Measurements from ENCODE around the gene S100A9. TPM values are rescaled to one million over a fixed set of nuclear protein-coding genes. Genes with fewer than 3 reads are reported as not detected.
A peak's percentile ranks its signal among the peaks of the same experiment; 100 is the strongest.

S100A9 gene
- total RNA-seq, 2 experiments from 2014 or later, result not detected

GRCh38 chr1:153336650-153337049 is 21.0 kb upstream of the S100A9 start:
- no peak overlapping the region for H3K27ac Mint-ChIP-seq
- no peak for ATAC-seq
- H3K36me3 Mint-ChIP-seq (ENCODE audit: low read depth), result no peaks in the 10 kb centered on the region
- no peak overlapping the region for H3K4me3 Mint-ChIP-seq
- DNase-seq, result no peak
- H3K9me3 Mint-ChIP-seq (ENCODE audit: insufficient read depth), result peaks cover 5% of the 10 kb centered on the region
- peaks cover 19% of the 10 kb centered on the region for H3K4me1 Mint-ChIP-seq (ENCODE audit: low read depth)
- POLR2A ChIA-PET, result no interaction called here
- CTCF ChIA-PET, result interaction anchor here (1.3 kb wide), 1 partner anchor 19 kb away, joined by 6 read pairs; no protein-coding TSS in a partner anchor
- H3K27me3 Mint-ChIP-seq (ENCODE audit: low read depth), result peaks cover 25% of the 10 kb centered on the region

GRCh38 chr1:153337980-153338853 is 19.4 kb upstream of the S100A9 start:
- H3K27ac Mint-ChIP-seq, result no peak overlapping the region
- no peak for DNase-seq
- no peak for ATAC-seq
- CTCF ChIA-PET, result interaction anchor here (1.5 kb wide), 1 partner anchor 14 kb away, joined by 4 read pairs; no protein-coding TSS in a partner anchor
- no peak overlapping the region for H3K4me3 Mint-ChIP-seq
- peaks cover 35% of the 10 kb centered on the region for H3K27me3 Mint-ChIP-seq (ENCODE audit: low read depth)
- no peaks in the 10 kb centered on the region for H3K36me3 Mint-ChIP-seq (ENCODE audit: low read depth)
- peaks cover 19% of the 10 kb centered on the region for H3K4me1 Mint-ChIP-seq (ENCODE audit: low read depth)
- H3K9me3 Mint-ChIP-seq (ENCODE audit: insufficient read depth), result no peaks in the 10 kb centered on the region
- POLR2A ChIA-PET, result no interaction called here

- H3K36me3 Mint-ChIP-seq (ENCODE audit: low read depth), result no peaks in the 10 kb centered on the region
- ChIA-PET POLR2A (no interaction called here), CTCF (no interaction called here)
- no peaks in the 10 kb centered on the region for H3K9me3 Mint-ChIP-seq (ENCODE audit: insufficient read depth)
- H3K27me3 Mint-ChIP-seq (ENCODE audit: low read depth), result peaks cover 40% of the 10 kb centered on the region
- DNase-seq (peak; percentile 56), ATAC-seq (peak; percentile 80)
- H3K4me1 Mint-ChIP-seq (ENCODE audit: low read depth), result peaks cover 32% of the 10 kb centered on the region
- H3K27ac Mint-ChIP-seq, result no peak overlapping the region
- no peak overlapping the region for H3K4me3 Mint-ChIP-seq
Observed at GRCh38 chr1:153339802-153340201, 17.9 kb upstream of the S100A9 start.

GRCh38 chr1:153340356-153340755 is 17.3 kb upstream of the S100A9 start:
- POLR2A ChIA-PET, result no interaction called here
- H3K4me3 Mint-ChIP-seq, result no peak overlapping the region
- peaks cover 39% of the 10 kb centered on the region for H3K27me3 Mint-ChIP-seq (ENCODE audit: low read depth)
- H3K27ac Mint-ChIP-seq, result peak overlapping the region; percentile 41
- no peaks in the 10 kb centered on the region for H3K9me3 Mint-ChIP-seq (ENCODE audit: insufficient read depth)
- CTCF ChIA-PET, result interaction anchor here (4.5 kb wide), 1 partner anchor 13 kb away, joined by 25 read pairs; no protein-coding TSS in a partner anchor
- peak; percentile 4 for ATAC-seq
- no peaks in the 10 kb centered on the region for H3K36me3 Mint-ChIP-seq (ENCODE audit: low read depth)
- DNase-seq, result no peak
- peaks cover 36% of the 10 kb centered on the region for H3K4me1 Mint-ChIP-seq (ENCODE audit: low read depth)

GRCh38 chr1:153341431-153341934 is 16.2 kb upstream of the S100A9 start:
- ChIA-PET CTCF (interaction anchor here (1.9 to 4.5 kb wide), 3 partner anchors 12 to 154 kb away, joined by 6 to 25 read pairs (median 8); no protein-coding TSS in a partner anchor), POLR2A (no interaction called here)
- Mint-ChIP-seq H3K4me3 (no peak overlapping the region), H3K9me3 (ENCODE audit: insufficient read depth) (no peaks in the 10 kb centered on the region), H3K4me1 (ENCODE audit: low read depth) (peaks cover 47% of the 10 kb centered on the region), H3K27ac (no peak overlapping the region), H3K27me3 (ENCODE audit: low read depth) (peaks cover 48% of the 10 kb centered on the region), H3K36me3 (ENCODE audit: low read depth) (no peaks in the 10 kb centered on the region)
- no peak for ATAC-seq
- peak; percentile 17 for DNase-seq

- no peak for ATAC-seq
- H3K36me3 Mint-ChIP-seq (ENCODE audit: low read depth), result no peaks in the 10 kb centered on the region
- H3K9me3 Mint-ChIP-seq (ENCODE audit: insufficient read depth), result no peaks in the 10 kb centered on the region
- H3K4me1 Mint-ChIP-seq (ENCODE audit: low read depth), result peaks cover 50% of the 10 kb centered on the region
- no peak overlapping the region for H3K27ac Mint-ChIP-seq
- no peak for DNase-seq
- no peak overlapping the region for H3K4me3 Mint-ChIP-seq
- CTCF ChIA-PET, result interaction anchor here (1.9 to 4.5 kb wide), 3 partner anchors 11 to 153 kb away, joined by 6 to 25 read pairs (median 8); no protein-coding TSS in a partner anchor
- POLR2A ChIA-PET, result no interaction called here
- H3K27me3 Mint-ChIP-seq (ENCODE audit: low read depth), result peaks cover 52% of the 10 kb centered on the region
Observed at GRCh38 chr1:153342178-153342577, 15.5 kb upstream of the S100A9 start.

GRCh38 chr1:153343040-153343681 is 14.5 kb upstream of the S100A9 start:
- ChIA-PET CTCF (interaction anchor here (1.7 to 4.5 kb wide), 3 partner anchors 10 to 167 kb away, joined by 5 to 25 read pairs (median 8); no protein-coding TSS in a partner anchor), POLR2A (no interaction called here)
- no peak for DNase-seq
- Mint-ChIP-seq H3K4me3 (no peak overlapping the region), H3K27ac (no peak overlapping the region), H3K9me3 (ENCODE audit: insufficient read depth) (no peaks in the 10 kb centered on the region), H3K36me3 (ENCODE audit: low read depth) (no peaks in the 10 kb centered on the region), H3K27me3 (ENCODE audit: low read depth) (peaks cover 53% of the 10 kb centered on the region), H3K4me1 (ENCODE audit: low read depth) (peaks cover 50% of the 10 kb centered on the region)
- no peak for ATAC-seq

- ChIA-PET CTCF (interaction anchor here (1.7 to 4.5 kb wide), 5 partner anchors 9 to 166 kb away, joined by 5 to 25 read pairs (median 10); partner anchors contain the start of gene S100A9), POLR2A (no interaction called here)
- no peak overlapping the region for H3K27ac Mint-ChIP-seq
- H3K9me3 Mint-ChIP-seq (ENCODE audit: insufficient read depth), result no peaks in the 10 kb centered on the region
- H3K4me3 Mint-ChIP-seq, result no peak overlapping the region
- peaks cover 49% of the 10 kb centered on the region for H3K27me3 Mint-ChIP-seq (ENCODE audit: low read depth)
- no peak for ATAC-seq
- peaks cover 49% of the 10 kb centered on the region for H3K4me1 Mint-ChIP-seq (ENCODE audit: low read depth)
- DNase-seq, result peak; percentile 17
- H3K36me3 Mint-ChIP-seq (ENCODE audit: low read depth), result no peaks in the 10 kb centered on the region
Observed at GRCh38 chr1:153343811-153344717, 13.6 kb upstream of the S100A9 start.

GRCh38 chr1:153344718-153345025 is 13.0 kb upstream of the S100A9 start:
- ATAC-seq, result no peak
- peak; percentile 15 for DNase-seq
- Mint-ChIP-seq H3K9me3 (ENCODE audit: insufficient read depth) (no peaks in the 10 kb centered on the region), H3K36me3 (ENCODE audit: low read depth) (no peaks in the 10 kb centered on the region), H3K4me3 (no peak overlapping the region), H3K4me1 (ENCODE audit: low read depth) (peaks cover 43% of the 10 kb centered on the region), H3K27me3 (ENCODE audit: low read depth) (peaks cover 50% of the 10 kb centered on the region), H3K27ac (no peak overlapping the region)
- ChIA-PET POLR2A (no interaction called here), CTCF (interaction anchor here (2.8 to 4.5 kb wide), 3 partner anchors 8 to 150 kb away, joined by 10 to 25 read pairs (median 19); partner anchors contain the start of gene S100A9)

- POLR2A ChIA-PET, result no interaction called here
- Mint-ChIP-seq H3K27ac (no peak overlapping the region), H3K4me3 (no peak overlapping the region), H3K36me3 (ENCODE audit: low read depth) (no peaks in the 10 kb centered on the region), H3K27me3 (ENCODE audit: low read depth) (peaks cover 54% of the 10 kb centered on the region), H3K9me3 (ENCODE audit: insufficient read depth) (no peaks in the 10 kb centered on the region), H3K4me1 (ENCODE audit: low read depth) (peaks cover 36% of the 10 kb centered on the region)
- DNase-seq, result peak; percentile 24
- peak; percentile 59 for ATAC-seq
- CTCF ChIA-PET, result interaction anchor here (2.8 to 4.5 kb wide), 3 partner anchors 8 to 150 kb away, joined by 10 to 25 read pairs (median 19); partner anchors contain the start of gene S100A9
Observed at GRCh38 chr1:153345187-153346076, 12.2 kb upstream of the S100A9 start.

Data from activated CD8-positive, alpha-beta T cell treated with anti-CD3 and anti-CD28 coated beads, Interleukin-2, amount 10 ng/mL, durations not matched to agents 7 days and 5 days (primary cell).